Panc1 (cell line): ENCODE data around the gene CCDC70. TPM values are rescaled to one million over a fixed set of nuclear protein-coding genes. Genes with fewer than 3 reads are reported as not detected.

Experiments
- ATAC-seq: fragments of 200-7000 bp; cut with Tn5 transposase; 2 replicates; pipeline ENCODE4 v1.9.1; 2020; ENCODE audit warnings: mild to moderate bottlenecking, moderate library complexity
- BruUV-seq: library from RNA; stranded (reverse); fragments of 400-500 nt; replicated peaks from 2 replicates; lab custom pipeline; 2021; lab: Mats Ljungman, UMichigan
- CTCF ChIA-PET: fragments of 300-600 bp; sonication (Branson Sonifier 250); formaldehyde crosslinking; loops from one replicate; lab custom pipeline; 2022; ENCODE audit warnings: antibody characterized with exemption; lab: Charles Lee
- POLR2A ChIA-PET: fragments of 300-600 bp; sonication (Branson Sonifier 250); formaldehyde crosslinking; loops from one replicate; lab custom pipeline; 2022; ENCODE audit warnings: antibody characterized with exemption; lab: Charles Lee
- DNase-seq: peaks from one replicate; pipeline ENCODE4 v3.0.0-alpha.2; 2010; ENCODE audit warnings: low read depth, low spot score
- H3K27ac ChIP-seq: 2 replicates; pipeline ENCODE4 v1.5.1; 2011; ENCODE audit warnings: mild to moderate bottlenecking, low read length, inconsistent platforms
- H3K27me3 ChIP-seq: fragments of 200-500 bp; sonication (Bioruptor generic); 2 replicates; pipeline ENCODE4 v1.6.0; 2014; ENCODE audit warnings: low read length, inconsistent platforms; ENCODE audit not compliant: control insufficient read depth, insufficient read depth
- H3K36me3 ChIP-seq: fragments of 200-500 bp; sonication (Bioruptor generic); 2 replicates; pipeline ENCODE4 v1.5.1; 2014; ENCODE audit warnings: inconsistent platforms, mild to moderate bottlenecking, low read length, moderate library complexity; ENCODE audit not compliant: control insufficient read depth, insufficient read depth
- H3K4me1 ChIP-seq: 2 replicates; pipeline ENCODE4 v1.5.1; 2011; ENCODE audit warnings: inconsistent platforms, mild to moderate bottlenecking, low read length, moderate library complexity; ENCODE audit not compliant: control insufficient read depth, insufficient read depth
- H3K4me3 ChIP-seq, 2 experiments: 2 replicates each; pipeline ENCODE4 v1.5.1; 2011 to 2012; ENCODE audit warnings: low read depth in 2 of 2, low read length in 2 of 2, mild to moderate bottlenecking in 2 of 2, inconsistent platforms in 1 of 2, moderate library complexity in 1 of 2
- H3K9me3 ChIP-seq: fragments of 200-500 bp; sonication (Bioruptor generic); 2 replicates; pipeline ENCODE4 v1.5.1; 2014; ENCODE audit warnings: low read depth, mild to moderate bottlenecking, inconsistent platforms, low read length, moderate library complexity; ENCODE audit not compliant: control insufficient read depth, insufficient read depth
- POLR2AphosphoS5 ChIP-seq: IDR thresholded peaks from 2 replicates; pipeline ENCODE4 v1.6.1; 2012; ENCODE audit warnings: mild to moderate bottlenecking, low read depth, low read length, moderate library complexity
- SIN3A ChIP-seq: IDR thresholded peaks from 2 replicates; pipeline ENCODE4 v1.6.1; 2012; ENCODE audit warnings: low read depth, mild to moderate bottlenecking, low read length, moderate library complexity, borderline replicate concordance; ENCODE audit not compliant: insufficient read depth
- TCF7L2 ChIP-seq: IDR thresholded peaks from 2 replicates; pipeline ENCODE4 v1.6.1; 2011; ENCODE audit warnings: mild to moderate bottlenecking, low read depth, low read length, inconsistent platforms
- in situ Hi-C: cut with HindIII; loops from 2 replicates; pipeline ENCODE4 v1.10.0; 2016; ENCODE audit warnings: low sequenced_read_pairs, low pct_unique_long_range_greater_than_20kb
- intact Hi-C: fragments of 100-400 bp; cut with micrococcal nuclease; formaldehyde crosslinking; loops from one replicate; pipeline ENCODE4 v1.10.0; 2022; ENCODE audit not compliant: unreplicated experiment
- total RNA-seq: library from RNA; stranded (reverse); gene quantifications from one replicate; pipeline ENCODE4 v1.2.1, GENCODE V29; 2021; ENCODE audit not compliant: unreplicated experiment
- TF ChIP-seq, protein P1 (sequence below): fragments of 450-650 bp; IDR thresholded peaks from 2 replicates; pipeline ENCODE4 v1.5.1; 2017; ENCODE audit warnings: mild to moderate bottlenecking
- TF ChIP-seq, protein P2 (sequence below), 2 experiments: IDR thresholded peaks; 2 replicates each; pipeline ENCODE4 v1.6.1; 2011 to 2012; ENCODE audit warnings: low read depth in 2 of 2, control low read depth in 1 of 2, low read length in 1 of 2, mild to moderate bottlenecking in 1 of 2, moderate library complexity in 1 of 2; ENCODE audit not compliant: insufficient read depth in 1 of 2

The CCDC70 gene
- total RNA-seq, 1 experiment from 2014 or later, result not detected

DNA sequence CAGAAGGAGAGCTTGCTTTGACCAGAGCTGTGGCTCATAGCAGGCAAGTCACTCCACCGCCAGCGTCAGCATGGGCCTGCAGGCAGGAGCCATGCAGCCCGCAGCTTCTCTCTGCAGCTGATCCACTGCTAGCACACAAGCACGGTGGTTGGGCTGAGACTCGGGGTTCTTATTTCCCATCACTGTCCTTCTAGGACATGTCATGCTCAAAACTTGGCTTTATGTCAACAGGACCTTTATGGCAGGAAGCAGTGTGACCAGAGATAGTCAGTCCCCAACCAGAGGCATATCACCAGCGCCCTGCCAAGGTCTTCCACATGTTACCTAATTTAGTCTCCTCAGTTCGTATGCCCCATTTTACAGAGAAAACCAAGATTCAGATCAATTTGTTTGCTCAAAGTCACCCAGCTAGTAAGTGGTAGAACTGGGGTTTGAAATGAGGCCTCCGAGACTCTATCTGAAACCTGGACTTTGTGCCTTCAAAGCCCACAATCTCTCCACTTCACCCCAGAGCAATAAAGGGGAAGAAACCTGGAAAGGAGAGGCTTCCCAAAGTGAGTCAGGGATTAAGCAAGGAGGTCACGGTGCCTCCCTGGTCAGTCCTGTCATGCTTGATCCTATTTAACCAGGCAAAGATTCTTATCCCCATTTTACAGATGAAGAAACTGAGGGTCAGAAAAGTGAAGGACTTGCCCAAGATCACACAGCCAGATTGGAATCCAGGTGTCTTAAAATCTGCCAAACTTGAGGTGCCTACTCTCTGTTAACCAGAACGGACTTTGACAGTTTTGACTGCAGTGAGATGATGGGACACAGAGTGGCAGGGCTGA lies 21.8 kb upstream of the CCDC70 start:
- DNase-seq (no peak), ATAC-seq (no peak)
- CTCF ChIA-PET, result no interaction called here
- Histone ChIP-seq H3K9me3 (no peaks in the 10 kb centered on the region), H3K27me3 (peaks cover 3% of the 10 kb centered on the region; the same call in 1 of the 2 replicates), H3K4me3 (no peak overlapping the region), H3K36me3 (no peaks in the 10 kb centered on the region), H3K4me1 (no peaks in the 10 kb centered on the region), H3K27ac (no peak overlapping the region)
- in situ Hi-C loops, result no loop called here
- BruUV-seq, result no TSS peak
- intact Hi-C loops, result no loop called here
- TF ChIP-seq, protein P1, sequence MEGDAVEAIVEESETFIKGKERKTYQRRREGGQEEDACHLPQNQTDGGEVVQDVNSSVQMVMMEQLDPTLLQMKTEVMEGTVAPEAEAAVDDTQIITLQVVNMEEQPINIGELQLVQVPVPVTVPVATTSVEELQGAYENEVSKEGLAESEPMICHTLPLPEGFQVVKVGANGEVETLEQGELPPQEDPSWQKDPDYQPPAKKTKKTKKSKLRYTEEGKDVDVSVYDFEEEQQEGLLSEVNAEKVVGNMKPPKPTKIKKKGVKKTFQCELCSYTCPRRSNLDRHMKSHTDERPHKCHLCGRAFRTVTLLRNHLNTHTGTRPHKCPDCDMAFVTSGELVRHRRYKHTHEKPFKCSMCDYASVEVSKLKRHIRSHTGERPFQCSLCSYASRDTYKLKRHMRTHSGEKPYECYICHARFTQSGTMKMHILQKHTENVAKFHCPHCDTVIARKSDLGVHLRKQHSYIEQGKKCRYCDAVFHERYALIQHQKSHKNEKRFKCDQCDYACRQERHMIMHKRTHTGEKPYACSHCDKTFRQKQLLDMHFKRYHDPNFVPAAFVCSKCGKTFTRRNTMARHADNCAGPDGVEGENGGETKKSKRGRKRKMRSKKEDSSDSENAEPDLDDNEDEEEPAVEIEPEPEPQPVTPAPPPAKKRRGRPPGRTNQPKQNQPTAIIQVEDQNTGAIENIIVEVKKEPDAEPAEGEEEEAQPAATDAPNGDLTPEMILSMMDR, result no peak
- no peak for TF ChIP-seq SIN3A
- TF ChIP-seq, protein P2, sequence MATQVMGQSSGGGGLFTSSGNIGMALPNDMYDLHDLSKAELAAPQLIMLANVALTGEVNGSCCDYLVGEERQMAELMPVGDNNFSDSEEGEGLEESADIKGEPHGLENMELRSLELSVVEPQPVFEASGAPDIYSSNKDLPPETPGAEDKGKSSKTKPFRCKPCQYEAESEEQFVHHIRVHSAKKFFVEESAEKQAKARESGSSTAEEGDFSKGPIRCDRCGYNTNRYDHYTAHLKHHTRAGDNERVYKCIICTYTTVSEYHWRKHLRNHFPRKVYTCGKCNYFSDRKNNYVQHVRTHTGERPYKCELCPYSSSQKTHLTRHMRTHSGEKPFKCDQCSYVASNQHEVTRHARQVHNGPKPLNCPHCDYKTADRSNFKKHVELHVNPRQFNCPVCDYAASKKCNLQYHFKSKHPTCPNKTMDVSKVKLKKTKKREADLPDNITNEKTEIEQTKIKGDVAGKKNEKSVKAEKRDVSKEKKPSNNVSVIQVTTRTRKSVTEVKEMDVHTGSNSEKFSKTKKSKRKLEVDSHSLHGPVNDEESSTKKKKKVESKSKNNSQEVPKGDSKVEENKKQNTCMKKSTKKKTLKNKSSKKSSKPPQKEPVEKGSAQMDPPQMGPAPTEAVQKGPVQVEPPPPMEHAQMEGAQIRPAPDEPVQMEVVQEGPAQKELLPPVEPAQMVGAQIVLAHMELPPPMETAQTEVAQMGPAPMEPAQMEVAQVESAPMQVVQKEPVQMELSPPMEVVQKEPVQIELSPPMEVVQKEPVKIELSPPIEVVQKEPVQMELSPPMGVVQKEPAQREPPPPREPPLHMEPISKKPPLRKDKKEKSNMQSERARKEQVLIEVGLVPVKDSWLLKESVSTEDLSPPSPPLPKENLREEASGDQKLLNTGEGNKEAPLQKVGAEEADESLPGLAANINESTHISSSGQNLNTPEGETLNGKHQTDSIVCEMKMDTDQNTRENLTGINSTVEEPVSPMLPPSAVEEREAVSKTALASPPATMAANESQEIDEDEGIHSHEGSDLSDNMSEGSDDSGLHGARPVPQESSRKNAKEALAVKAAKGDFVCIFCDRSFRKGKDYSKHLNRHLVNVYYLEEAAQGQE (IDR thresholded peaks at IDR 0.05; ENCODE audit: insufficient read depth in 1 of 2, low read depth in 2 of 2, low read length in 1 of 2), result no peak
- no peak for TF ChIP-seq POLR2AphosphoS5
- TF ChIP-seq TCF7L2, result no peak
- POLR2A ChIA-PET, result no interaction called here

DNA sequence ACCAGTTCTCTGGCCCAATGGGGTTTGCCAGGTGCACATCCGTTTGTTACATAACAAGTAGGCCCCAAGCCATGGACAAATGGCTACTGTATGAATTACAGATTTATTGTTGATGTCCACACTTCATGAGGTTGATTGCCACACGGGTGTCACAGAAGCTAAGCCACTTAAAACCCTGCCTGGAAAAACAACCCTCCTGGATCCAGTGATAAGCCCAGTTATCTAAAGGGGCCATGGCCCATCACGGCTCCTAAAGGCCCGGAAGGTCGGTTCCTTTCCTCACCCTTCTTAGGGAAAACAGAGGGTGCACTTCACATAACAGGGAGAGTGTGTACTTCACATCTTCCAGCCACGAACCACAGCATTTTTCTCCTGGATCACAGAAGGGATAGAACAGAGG lies 20.9 kb upstream of the CCDC70 start:
- no peak for DNase-seq
- no TSS peak for BruUV-seq

More for the DNA sequence above, 20.9 kb upstream of the CCDC70 start:
- in situ Hi-C loops, result no loop called here
- peaks cover 3% of the 10 kb centered on the region; the same call in 1 of the 2 replicates for H3K27me3 ChIP-seq
- H3K4me1 ChIP-seq, result no peaks in the 10 kb centered on the region
- ATAC-seq, result no peak
- intact Hi-C loops, result no loop called here
- ChIA-PET POLR2A (no interaction called here), CTCF (no interaction called here)
- H3K36me3 ChIP-seq, result no peaks in the 10 kb centered on the region
- no peak overlapping the region for H3K4me3 ChIP-seq
- TF ChIP-seq TCF7L2 (no peak), SIN3A (no peak), POLR2AphosphoS5 (no peak)
- TF ChIP-seq, protein P2 (IDR thresholded peaks at IDR 0.05; ENCODE audit: insufficient read depth in 1 of 2, low read depth in 2 of 2, low read length in 1 of 2), result no peak
- TF ChIP-seq, protein P1, result no peak
- no peak overlapping the region for H3K27ac ChIP-seq
- H3K9me3 ChIP-seq, result no peaks in the 10 kb centered on the region
